Inflammatory macrophage (primary cell): ENCODE results near the gene BDKRB2.

Source experiments
- DNase-seq, 2 donors: peaks; one replicate each; pipeline ENCODE4 v3.0.0-alpha.2; 2020 to 2022
- total RNA-seq, 18 experiments: gene quantifications; one replicate each; lab custom pipeline; 2026; ENCODE audit warnings: mixed read lengths in 6 of 18, inconsistent platforms in 2 of 18; lab: John Stamatoyannopoulos, UW

Gene BDKRB2
- 0 to 0.49 (median 0.03) reads per million in 18 experiments for total RNA-seq

GRCh38 chr14:96204151-96205058 lies at the start of gene BDKRB2:
TSS of gene BDKRB2 (plus strand) at chr14:96204839. CDS start at chr14:96237108, 32,269 bp downstream.
- peak; percentile 41 to 76 for DNase-seq

GRCh38 chr14:96154900-96155299 lies 49.7 kb upstream of the BDKRB2 start:
- no peak for DNase-seq

- no peak for DNase-seq
Observed at GRCh38 chr14:96156804-96157760, 47.6 kb upstream of the BDKRB2 start.

GRCh38 chr14:96158735-96159134 lies 45.9 kb upstream of the BDKRB2 start:
- DNase-seq: no peak

- DNase-seq: no peak
Observed at GRCh38 chr14:96160076-96160912, 44.3 kb upstream of the BDKRB2 start.

GRCh38 chr14:96160913-96161310 lies 43.7 kb upstream of the BDKRB2 start:
- DNase-seq: no peak

GRCh38 chr14:96161636-96162035 lies 43.0 kb upstream of the BDKRB2 start:
- no peak for DNase-seq

- no peak for DNase-seq
Observed at GRCh38 chr14:96162265-96162664, 42.4 kb upstream of the BDKRB2 start.

- no peak for DNase-seq
Observed at GRCh38 chr14:96162741-96163140, 41.9 kb upstream of the BDKRB2 start.

GRCh38 chr14:96164861-96165490 lies 39.7 kb upstream of the BDKRB2 start:
- DNase-seq: no peak

GRCh38 chr14:96165493-96166436 lies 38.9 kb upstream of the BDKRB2 start:
- DNase-seq: no peak

- no peak for DNase-seq
Observed at GRCh38 chr14:96166461-96167223, 38.0 kb upstream of the BDKRB2 start.

- no peak for DNase-seq
Observed at GRCh38 chr14:96167224-96168148, 37.2 kb upstream of the BDKRB2 start.

- no peak for DNase-seq
Observed at GRCh38 chr14:96168581-96168980, 36.1 kb upstream of the BDKRB2 start.

- no peak for DNase-seq
Observed at GRCh38 chr14:96170961-96171592, 33.6 kb upstream of the BDKRB2 start.

- no peak for DNase-seq
Observed at GRCh38 chr14:96173636-96174475, 30.8 kb upstream of the BDKRB2 start.

- no peak for DNase-seq
Observed at GRCh38 chr14:96176275-96176674, 28.4 kb upstream of the BDKRB2 start.
